Measurements from ENCODE around the gene SCP2.

GRCh38 chr1:52929019-52929418, 1.9 kb downstream of the SCP2 start:
- TF ChIP-seq CTCF (IDR thresholded peaks at IDR 0.05; ENCODE audit: insufficient read depth, low read length, poor library complexity, severe bottlenecking) (no peak), EZH2phosphoT487 (conservative IDR thresholded peaks at IDR 0.05; ENCODE audit: low read length) (no peak)
